WTC11 (cell line): ENCODE results near the gene NFS1. TPM values are rescaled to one million over a fixed set of nuclear protein-coding genes. Genes with fewer than 3 reads are reported as not detected.
A peak's percentile ranks its signal among the peaks of the same experiment; 100 is the strongest.

Experiments
- AFF4 ChIP-seq: sonication (generic); formaldehyde crosslinking; IDR thresholded peaks from 2 replicates; pipeline ENCODE4 v1.8.1; 2023; ENCODE audit warnings: mild to moderate bottlenecking, missing genetic modification reagents, borderline replicate concordance
- AR ChIP-seq: fragments of 250-450 bp; sonication (Bioruptor Pico); IDR thresholded peaks from 2 replicates; pipeline ENCODE4 v1.9.0; 2021; ENCODE audit warnings: mild to moderate bottlenecking
- CDX4 ChIP-seq: fragments of 250-450 bp; sonication (Bioruptor Pico); IDR thresholded peaks from 2 replicates; pipeline ENCODE4 v1.9.0; 2021; ENCODE audit warnings: moderate library complexity, mild to moderate bottlenecking, inconsistent platforms, borderline replicate concordance
- EMX1 ChIP-seq: fragments of 250-450 bp; sonication (Bioruptor Pico); IDR thresholded peaks from 2 replicates; pipeline ENCODE4 v1.8.0; 2021; ENCODE audit warnings: mild to moderate bottlenecking
- ETV6 ChIP-seq: sonication (generic); formaldehyde crosslinking; IDR thresholded peaks from 2 replicates; pipeline ENCODE4 v1.8.1; 2022; ENCODE audit warnings: mild to moderate bottlenecking, missing genetic modification reagents
- GABPB1 ChIP-seq: sonication (generic); formaldehyde crosslinking; IDR thresholded peaks from 2 replicates; pipeline ENCODE4 v1.8.1; 2023; ENCODE audit warnings: mild to moderate bottlenecking, missing genetic modification reagents
- GRHL2 ChIP-seq: fragments of 250-450 bp; sonication (Bioruptor Pico); IDR thresholded peaks from 2 replicates; pipeline ENCODE4 v1.8.0; 2022; ENCODE audit warnings: mild to moderate bottlenecking, moderate library complexity; ENCODE audit not compliant: insufficient replicate concordance, severe bottlenecking
- HMGA2 ChIP-seq: fragments of 250-450 bp; sonication (Bioruptor Pico); IDR thresholded peaks from 2 replicates; pipeline ENCODE4 v1.4.0; 2021; ENCODE audit warnings: mild to moderate bottlenecking, moderate library complexity
- HMGXB4 ChIP-seq: sonication (generic); formaldehyde crosslinking; IDR thresholded peaks from 2 replicates; pipeline ENCODE4 v1.8.1; 2023; ENCODE audit warnings: mild to moderate bottlenecking, moderate library complexity, missing genetic modification reagents
- KAT7 ChIP-seq: sonication (generic); formaldehyde crosslinking; IDR thresholded peaks from 2 replicates; pipeline ENCODE4 v1.8.1; 2023; ENCODE audit warnings: missing genetic modification reagents, mild to moderate bottlenecking, borderline replicate concordance
- MLX ChIP-seq: sonication (generic); formaldehyde crosslinking; IDR thresholded peaks from 2 replicates; pipeline ENCODE4 v1.8.1; 2023; ENCODE audit warnings: mild to moderate bottlenecking, missing genetic modification reagents, moderate library complexity
- NFATC4 ChIP-seq: fragments of 250-450 bp; sonication (Bioruptor Pico); IDR thresholded peaks from 2 replicates; pipeline ENCODE4 v1.9.0; 2021; ENCODE audit warnings: mild to moderate bottlenecking
- NR3C1 ChIP-seq: sonication (generic); formaldehyde crosslinking; conservative IDR thresholded peaks from 2 replicates; pipeline ENCODE4 v1.8.1; 2023; ENCODE audit warnings: low read depth, mild to moderate bottlenecking, missing genetic modification reagents
- PRDM15 ChIP-seq: sonication (generic); formaldehyde crosslinking; IDR thresholded peaks from 2 replicates; pipeline ENCODE4 v1.8.0; 2022; ENCODE audit warnings: missing genetic modification reagents
- RORB ChIP-seq: fragments of 250-450 bp; sonication (Bioruptor Pico); IDR thresholded peaks from 2 replicates; pipeline ENCODE4 v1.9.0; 2021; ENCODE audit warnings: mild to moderate bottlenecking
- SMAD3 ChIP-seq: sonication (generic); formaldehyde crosslinking; IDR thresholded peaks from 2 replicates; pipeline ENCODE4 v1.8.0; 2022; ENCODE audit warnings: missing genetic modification reagents, mild to moderate bottlenecking, borderline replicate concordance
- SOX15 ChIP-seq: fragments of 250-450 bp; sonication (Bioruptor Pico); IDR thresholded peaks from 2 replicates; pipeline ENCODE4 v1.9.0; 2021; ENCODE audit warnings: mild to moderate bottlenecking
- TEAD1 ChIP-seq: sonication (generic); formaldehyde crosslinking; IDR thresholded peaks from 2 replicates; pipeline ENCODE4 v1.8.0; 2022; ENCODE audit warnings: mild to moderate bottlenecking, missing genetic modification reagents
- TEAD4 ChIP-seq: sonication (generic); formaldehyde crosslinking; IDR thresholded peaks from 2 replicates; pipeline ENCODE4 v1.8.0; 2022; ENCODE audit warnings: mild to moderate bottlenecking, missing genetic modification reagents
- ZBTB21 ChIP-seq: sonication (generic); formaldehyde crosslinking; IDR thresholded peaks from 2 replicates; pipeline ENCODE4 v1.8.1; 2023; ENCODE audit warnings: mild to moderate bottlenecking, missing genetic modification reagents, borderline replicate concordance
- ZMAT4 ChIP-seq: fragments of 250-450 bp; sonication (Bioruptor Pico); IDR thresholded peaks from 2 replicates; pipeline ENCODE4 v1.9.0; 2021; ENCODE audit warnings: mild to moderate bottlenecking
- ZNF138 ChIP-seq: sonication (generic); formaldehyde crosslinking; conservative IDR thresholded peaks from 2 replicates; pipeline ENCODE4 v1.8.1; 2022; ENCODE audit warnings: mild to moderate bottlenecking, moderate library complexity, missing genetic modification reagents
- ZNF232 ChIP-seq: sonication (generic); formaldehyde crosslinking; IDR thresholded peaks from 2 replicates; pipeline ENCODE4 v1.8.0; 2022; ENCODE audit warnings: mild to moderate bottlenecking, missing genetic modification reagents
- ZNF416 ChIP-seq: fragments of 250-450 bp; sonication (Bioruptor Pico); IDR thresholded peaks from 2 replicates; pipeline ENCODE4 v1.9.0; 2021; ENCODE audit warnings: mild to moderate bottlenecking, inconsistent platforms
- total RNA-seq: library from RNA; stranded (reverse); gene quantifications from 3 replicates; pipeline ENCODE4 v1.2.3, GENCODE V29; 2021

The NFS1 gene
- total RNA-seq, 1 experiment from 2014 or later: 36.1 TPM

- TF ChIP-seq HMGXB4: peak; percentile 95
- TF ChIP-seq GRHL2 (CRISPR knock-in tag): no peak
- peak; percentile 71; the same call in 1 of the 2 replicates for TF ChIP-seq NFATC4 (CRISPR knock-in tag)
- peak; percentile 82; the same call in 1 of the 2 replicates for TF ChIP-seq TEAD1 (CRISPR knock-in tag)
- TF ChIP-seq HMGA2 (CRISPR knock-in tag): no peak
- peak; percentile 94 for TF ChIP-seq ZNF232 (CRISPR knock-in tag)
- no peak for TF ChIP-seq SOX15
- no peak for TF ChIP-seq RORB (CRISPR knock-in tag)
- peak; percentile 94 for TF ChIP-seq ZBTB21 (CRISPR knock-in tag)
- 0 out of 2 replicates have a peak, but pooled peaks have one; percentile 50 for TF ChIP-seq AFF4 (CRISPR knock-in tag)
- TF ChIP-seq TEAD4 (CRISPR knock-in tag): no peak
- TF ChIP-seq ETV6 (CRISPR knock-in tag): no peak; the same call in 1 of the 2 replicates
- no peak for TF ChIP-seq ZMAT4
- peak; percentile 47; the same call in 1 of the 2 replicates for TF ChIP-seq ZNF138 (CRISPR knock-in tag)
- no peak for TF ChIP-seq PRDM15 (CRISPR knock-in tag)
- TF ChIP-seq NR3C1: no peak
- no peak; the same call in 1 of the 2 replicates for TF ChIP-seq KAT7 (CRISPR knock-in tag)
- no peak for TF ChIP-seq CDX4 (CRISPR knock-in tag)
- 0 out of 2 replicates have a peak, but pooled peaks have one; percentile 89 for TF ChIP-seq MLX (CRISPR knock-in tag)
- peak; percentile 75; the same call in 1 of the 2 replicates for TF ChIP-seq AR (CRISPR knock-in tag)
- peak; percentile 88 for TF ChIP-seq GABPB1 (CRISPR knock-in tag)
- TF ChIP-seq SMAD3: peak; percentile 75
- peak; percentile 64; the same call in 1 of the 2 replicates for TF ChIP-seq ZNF416 (CRISPR knock-in tag)
- TF ChIP-seq EMX1 (CRISPR knock-in tag): no peak; the same call in 1 of the 2 replicates
These were observed 34.5 kb downstream of the NFS1 start, which contains the start of the genes CPNE1 and RBM12 (continued) for GRCh38 chr20:35664466-35665206.
